Sigmoid colon (tissue), 4 donors: ENCODE results near the gene JPH4.

Experiments used
- CTCF ChIP-seq, 4 experiments: fragments of 450-650 bp in 3 of 4; fragments of 200-600 bp in 1 of 4; IDR thresholded peaks; one replicate each; pipeline ENCODE4 v1.5.1; 2016 to 2019; ENCODE audit warnings: antibody characterized with exemption in 4 of 4, mild to moderate bottlenecking in 3 of 4, moderate library complexity in 2 of 4
- EP300 ChIP-seq, 4 donors: sonication (generic); formaldehyde crosslinking; IDR thresholded peaks; one replicate each; pipeline ENCODE4 v1.6.1; 2017; ENCODE audit warnings: antibody characterized with exemption in 4 of 4
- POLR2A ChIP-seq, 2 donors: fragments of 450-650 bp; IDR thresholded peaks; one replicate each; pipeline ENCODE4 v1.6.1; 2016; ENCODE audit warnings: antibody characterized with exemption in 2 of 2, mild to moderate bottlenecking in 2 of 2, moderate library complexity in 2 of 2
- POLR2AphosphoS5 ChIP-seq, 4 donors: sonication (generic); formaldehyde crosslinking; IDR thresholded peaks; one replicate each; pipeline ENCODE4 v1.6.1; 2017; ENCODE audit warnings: antibody characterized with exemption in 4 of 4

DNA sequence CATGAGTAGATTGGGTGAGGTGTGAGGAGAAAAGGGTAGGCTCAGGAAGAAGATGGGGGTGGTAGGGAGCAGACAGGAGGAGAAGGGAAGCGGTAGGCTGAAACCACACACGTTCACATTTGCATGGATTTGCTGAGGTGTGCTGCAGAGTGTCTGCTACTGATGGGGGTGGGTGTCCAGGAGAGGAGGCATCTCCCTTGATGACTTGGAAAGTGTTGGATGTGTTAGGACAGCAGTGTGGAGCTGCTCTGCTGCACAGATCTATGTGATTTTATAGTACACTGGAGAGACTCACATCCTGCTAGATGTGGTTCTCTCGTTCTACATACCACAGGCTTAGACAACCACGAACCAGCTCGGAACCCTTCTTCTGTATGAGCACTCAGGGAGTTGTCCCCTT lies 36.3 kb downstream of the JPH4 start:
- TF ChIP-seq CTCF (IDR thresholded peaks at IDR 0.05): no peak
- TF ChIP-seq EP300 (IDR thresholded peaks at IDR 0.05): no peak
- TF ChIP-seq POLR2AphosphoS5 (IDR thresholded peaks at IDR 0.05): no peak
- TF ChIP-seq POLR2A (IDR thresholded peaks at IDR 0.05): no peak
